ENCODE results near the gene LRRTM4.
"Not testable (repeated sequence)": the region's sequence is repeated elsewhere in the genome, so short reads cannot be mapped to it uniquely, and the experiment has no call there.

Gene LRRTM4

DNA sequence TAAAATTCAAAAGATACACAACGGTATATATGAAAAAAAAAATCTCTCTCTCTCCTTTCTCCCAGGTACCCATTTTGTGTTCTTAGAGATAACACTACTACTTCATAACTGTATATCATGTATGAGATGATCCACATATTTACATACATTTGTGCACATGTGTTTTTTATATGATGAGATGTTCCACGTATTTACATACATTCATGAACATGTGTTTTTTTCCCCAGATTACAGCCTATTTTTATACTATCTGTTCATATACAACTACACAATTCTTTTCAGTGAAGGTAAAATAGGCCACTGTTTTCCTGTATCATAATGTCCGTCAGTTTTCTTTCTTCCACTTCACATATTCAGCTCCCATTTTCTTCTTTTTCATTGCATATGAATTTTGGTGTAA lies 808.9 kb downstream of the LRRTM4 start:
- DNase-seq, result no peak

- DNase-seq, result peak; percentile 93
Measured at GRCh38 chr2:76711490-76711889, 810.7 kb downstream of the LRRTM4 start.

GRCh38 chr2:76700894-76701293 lies 821.3 kb downstream of the LRRTM4 start:
- no peak for DNase-seq

GRCh38 chr2:76697998-76698713 lies 824.0 kb downstream of the LRRTM4 start:
- not testable (repeated sequence) for DNase-seq
